ENCODE data around the gene RNFT2.

DNA sequence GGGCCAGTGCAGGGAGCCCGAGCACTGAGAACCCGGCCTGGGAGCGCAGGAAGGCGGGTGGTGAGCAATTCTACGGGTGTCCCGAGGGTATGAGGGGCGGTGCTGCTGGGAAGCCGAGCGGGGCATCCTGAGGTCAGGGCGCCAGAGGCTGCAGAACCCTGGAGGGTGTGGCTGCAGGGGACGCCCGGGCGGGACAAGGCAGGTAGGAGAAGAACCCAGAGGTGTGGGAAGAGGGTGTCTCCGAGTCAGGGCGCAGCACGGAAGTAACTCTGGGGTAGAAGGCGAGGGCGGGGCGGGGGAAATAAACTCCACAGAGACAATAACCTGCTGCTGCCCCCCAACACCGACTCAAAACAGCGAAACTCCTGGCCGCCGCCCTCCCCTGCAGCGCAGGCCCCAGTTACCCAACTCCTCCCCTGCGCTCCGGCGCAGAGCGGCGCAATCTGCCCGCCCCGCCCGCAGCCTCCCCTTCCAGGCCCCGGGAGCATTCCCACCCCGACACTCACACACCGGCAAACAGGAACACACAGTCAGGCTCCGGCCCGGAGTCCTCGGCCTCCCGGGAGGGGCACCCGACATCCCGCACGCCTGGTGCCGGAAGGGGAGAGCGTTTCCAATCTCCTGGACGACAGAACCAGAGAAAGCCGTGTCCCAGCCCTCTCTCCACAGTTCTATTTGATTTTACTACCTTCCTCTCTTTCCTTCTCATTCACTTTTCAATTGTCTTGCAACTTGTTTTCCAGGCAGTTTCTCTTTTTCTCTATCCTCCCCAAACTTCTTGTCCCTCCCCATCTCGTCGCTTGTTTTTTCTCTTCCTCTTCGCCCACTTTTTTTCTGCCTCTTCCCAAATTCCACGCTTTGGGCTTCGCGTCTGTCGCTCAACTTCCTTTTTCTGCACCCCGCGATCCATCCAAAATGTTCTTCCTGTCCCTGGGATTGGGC, 140.7 kb downstream of the RNFT2 start:
- no peak for TF ChIP-seq POLR2A (IDR thresholded peaks at IDR 0.05)
- TF ChIP-seq, protein P1, sequence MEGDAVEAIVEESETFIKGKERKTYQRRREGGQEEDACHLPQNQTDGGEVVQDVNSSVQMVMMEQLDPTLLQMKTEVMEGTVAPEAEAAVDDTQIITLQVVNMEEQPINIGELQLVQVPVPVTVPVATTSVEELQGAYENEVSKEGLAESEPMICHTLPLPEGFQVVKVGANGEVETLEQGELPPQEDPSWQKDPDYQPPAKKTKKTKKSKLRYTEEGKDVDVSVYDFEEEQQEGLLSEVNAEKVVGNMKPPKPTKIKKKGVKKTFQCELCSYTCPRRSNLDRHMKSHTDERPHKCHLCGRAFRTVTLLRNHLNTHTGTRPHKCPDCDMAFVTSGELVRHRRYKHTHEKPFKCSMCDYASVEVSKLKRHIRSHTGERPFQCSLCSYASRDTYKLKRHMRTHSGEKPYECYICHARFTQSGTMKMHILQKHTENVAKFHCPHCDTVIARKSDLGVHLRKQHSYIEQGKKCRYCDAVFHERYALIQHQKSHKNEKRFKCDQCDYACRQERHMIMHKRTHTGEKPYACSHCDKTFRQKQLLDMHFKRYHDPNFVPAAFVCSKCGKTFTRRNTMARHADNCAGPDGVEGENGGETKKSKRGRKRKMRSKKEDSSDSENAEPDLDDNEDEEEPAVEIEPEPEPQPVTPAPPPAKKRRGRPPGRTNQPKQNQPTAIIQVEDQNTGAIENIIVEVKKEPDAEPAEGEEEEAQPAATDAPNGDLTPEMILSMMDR (IDR thresholded peaks at IDR 0.05) = no peak
